HEK293 (cell line): ENCODE data around the gene IRAK3.
A peak's percentile ranks its signal among the peaks of the same experiment; 100 is the strongest.

ENCODE experiments used
- CTCF ChIA-PET: fragments of 350-600 bp; formaldehyde crosslinking; extraction: SDS; loops from one replicate; lab custom pipeline; 2021; ENCODE audit warnings: antibody characterized with exemption; lab: Yijun Ruan, JAX
- POLR2A ChIA-PET: fragments of 300-600 bp; formaldehyde crosslinking; extraction: SDS; loops from one replicate; lab custom pipeline; 2020; ENCODE audit warnings: antibody characterized with exemption, inconsistent platforms; lab: Yijun Ruan, JAX
- H3K27ac ChIP-seq: fragments of 200-500 bp; sonication (Bioruptor generic); 2 replicates; pipeline ENCODE4 v1.5.1; 2014; ENCODE audit warnings: low read depth, low read length, control low read depth, inconsistent platforms; ENCODE audit errors: extremely low read depth
- H3K36me3 ChIP-seq, 2 experiments: fragments of 200-500 bp in 1 of 2; sonication (Bioruptor generic) in 1 of 2; 1 replicate in 1 of 2; 2 replicates in 1 of 2; pipeline ENCODE4 v1.5.1; 2014 to 2017; ENCODE audit warnings: inconsistent platforms in 2 of 2, low read length in 2 of 2; ENCODE audit not compliant: control insufficient read depth in 2 of 2, insufficient read depth in 1 of 2
- H3K4me1 ChIP-seq: fragments of 200-500 bp; sonication (Bioruptor generic); 2 replicates; pipeline ENCODE4 v1.5.1; 2014; ENCODE audit warnings: mild to moderate bottlenecking, low read length, inconsistent platforms; ENCODE audit not compliant: control insufficient read depth, insufficient read depth
- H3K4me3 ChIP-seq: 2 replicates; pipeline ENCODE4 v1.5.1; 2011; ENCODE audit warnings: low read depth, mild to moderate bottlenecking, control low read depth, low read length, moderate library complexity
- H3K9me3 ChIP-seq: fragments of 200-500 bp; sonication (Bioruptor generic); 2 replicates; pipeline ENCODE4 v1.5.1; 2014; ENCODE audit warnings: low read depth, low read length, inconsistent platforms; ENCODE audit not compliant: control insufficient read depth, insufficient read depth
- ELK4 ChIP-seq: IDR thresholded peaks from 2 replicates; pipeline ENCODE4 v1.6.1; 2011; ENCODE audit warnings: mild to moderate bottlenecking, low read depth, low read length, borderline replicate concordance
- GLIS1 ChIP-seq: fragments of 450-650 bp; formaldehyde crosslinking; IDR thresholded peaks from 2 replicates; pipeline ENCODE4 v1.5.1; 2016; ENCODE audit warnings: missing biosample characterization, missing genetic modification characterization
- HOXD13 ChIP-seq: sonication (generic); formaldehyde crosslinking; IDR thresholded peaks from 2 replicates; pipeline ENCODE4 v1.8.0; 2022; ENCODE audit warnings: missing genetic modification reagents, borderline replicate concordance
- IKZF3 ChIP-seq: fragments of 450-650 bp; IDR thresholded peaks from 2 replicates; pipeline ENCODE4 v1.5.0; 2018; ENCODE audit warnings: missing biosample characterization, mild to moderate bottlenecking, missing genetic modification characterization, moderate library complexity
- KLF16 ChIP-seq: fragments of 450-650 bp; formaldehyde crosslinking; IDR thresholded peaks from 2 replicates; pipeline ENCODE4 v1.5.1; 2017; ENCODE audit warnings: missing biosample characterization, missing genetic modification characterization
- PATZ1 ChIP-seq: fragments of 450-650 bp; formaldehyde crosslinking; IDR thresholded peaks from 2 replicates; pipeline ENCODE4 v1.5.1; 2016; ENCODE audit warnings: missing biosample characterization, missing genetic modification characterization
- SALL2 ChIP-seq: fragments of 450-650 bp; formaldehyde crosslinking; IDR thresholded peaks from 2 replicates; pipeline ENCODE4 v1.5.0; 2017; ENCODE audit warnings: missing biosample characterization, mild to moderate bottlenecking, missing genetic modification characterization, borderline replicate concordance
- SP2 ChIP-seq: fragments of 450-650 bp; formaldehyde crosslinking; IDR thresholded peaks from 2 replicates; pipeline ENCODE4 v1.5.1; 2016; ENCODE audit warnings: missing biosample characterization, missing genetic modification characterization
- SP7 ChIP-seq: fragments of 450-650 bp; formaldehyde crosslinking; IDR thresholded peaks from 2 replicates; pipeline ENCODE4 v1.5.1; 2016; ENCODE audit warnings: missing biosample characterization, missing genetic modification characterization
- WT1 ChIP-seq: fragments of 450-650 bp; formaldehyde crosslinking; IDR thresholded peaks from 2 replicates; pipeline ENCODE4 v1.5.1; 2016; ENCODE audit warnings: missing biosample characterization, missing genetic modification characterization
- ZBTB17 ChIP-seq: fragments of 450-650 bp; formaldehyde crosslinking; IDR thresholded peaks from 2 replicates; pipeline ENCODE4 v1.5.1; 2016; ENCODE audit warnings: missing biosample characterization, missing genetic modification characterization
- ZBTB49 ChIP-seq: fragments of 450-650 bp; formaldehyde crosslinking; IDR thresholded peaks from 2 replicates; pipeline ENCODE4 v1.5.1; 2016; ENCODE audit warnings: missing biosample characterization, missing genetic modification characterization, low read depth
- ZBTB8A ChIP-seq: fragments of 450-650 bp; formaldehyde crosslinking; IDR thresholded peaks from 2 replicates; pipeline ENCODE4 v1.5.1; 2016; ENCODE audit warnings: missing biosample characterization, missing genetic modification characterization
- ZEB2 ChIP-seq: fragments of 450-650 bp; formaldehyde crosslinking; IDR thresholded peaks from 2 replicates; pipeline ENCODE4 v1.5.1; 2016; ENCODE audit warnings: missing biosample characterization, missing genetic modification characterization
- ZFHX2 ChIP-seq: fragments of 450-650 bp; formaldehyde crosslinking; conservative IDR thresholded peaks from 2 replicates; pipeline ENCODE4 v1.5.1; 2016; ENCODE audit warnings: missing biosample characterization, missing genetic modification characterization
- ZNF155 ChIP-seq: fragments of 450-650 bp; formaldehyde crosslinking; IDR thresholded peaks from 2 replicates; pipeline ENCODE4 v1.5.1; 2016; ENCODE audit warnings: missing biosample characterization, missing genetic modification characterization
- ZNF2 ChIP-seq: fragments of 450-650 bp; formaldehyde crosslinking; IDR thresholded peaks from 2 replicates; pipeline ENCODE4 v1.5.1; 2016; ENCODE audit warnings: missing biosample characterization, missing genetic modification characterization
- ZNF24 ChIP-seq: fragments of 450-650 bp; formaldehyde crosslinking; IDR thresholded peaks from 2 replicates; pipeline ENCODE4 v1.5.1; 2016; ENCODE audit warnings: missing biosample characterization, missing genetic modification characterization
- ZNF266 ChIP-seq: fragments of 450-650 bp; formaldehyde crosslinking; IDR thresholded peaks from 2 replicates; pipeline ENCODE4 v1.5.1; 2016; ENCODE audit warnings: missing biosample characterization, missing genetic modification characterization, low read depth
- ZNF324 ChIP-seq: fragments of 450-650 bp; formaldehyde crosslinking; IDR thresholded peaks from 2 replicates; pipeline ENCODE4 v1.5.1; 2016; ENCODE audit warnings: missing biosample characterization, missing genetic modification characterization
- ZNF350 ChIP-seq: fragments of 450-650 bp; formaldehyde crosslinking; IDR thresholded peaks from 2 replicates; pipeline ENCODE4 v1.5.0; 2017; ENCODE audit warnings: missing biosample characterization, mild to moderate bottlenecking, missing genetic modification characterization
- ZNF362 ChIP-seq: fragments of 450-650 bp; formaldehyde crosslinking; IDR thresholded peaks from 2 replicates; pipeline ENCODE4 v1.5.1; 2016; ENCODE audit warnings: missing biosample characterization, missing genetic modification characterization
- ZNF404 ChIP-seq: fragments of 450-650 bp; formaldehyde crosslinking; IDR thresholded peaks from 2 replicates; pipeline ENCODE4 v1.5.1; 2017; ENCODE audit warnings: missing biosample characterization, missing genetic modification characterization
- ZNF549 ChIP-seq: fragments of 450-650 bp; IDR thresholded peaks from 2 replicates; pipeline ENCODE4 v1.5.1; 2018; ENCODE audit warnings: missing biosample characterization, missing genetic modification characterization, mild to moderate bottlenecking, inconsistent platforms, moderate library complexity
- ZNF560 ChIP-seq: fragments of 450-650 bp; formaldehyde crosslinking; IDR thresholded peaks from 2 replicates; pipeline ENCODE4 v1.5.1; 2017; ENCODE audit warnings: missing biosample characterization, missing genetic modification characterization, borderline replicate concordance
- ZNF561 ChIP-seq: fragments of 450-650 bp; IDR thresholded peaks from 2 replicates; pipeline ENCODE4 v1.5.1; 2018; ENCODE audit warnings: missing biosample characterization, missing genetic modification characterization, borderline replicate concordance
- ZNF768 ChIP-seq: fragments of 450-650 bp; formaldehyde crosslinking; IDR thresholded peaks from 2 replicates; pipeline ENCODE4 v1.5.1; 2018; ENCODE audit warnings: missing biosample characterization, mild to moderate bottlenecking, missing genetic modification characterization
- ZNF777 ChIP-seq: fragments of 450-650 bp; formaldehyde crosslinking; IDR thresholded peaks from 2 replicates; pipeline ENCODE4 v1.5.1; 2017; ENCODE audit warnings: missing biosample characterization, missing genetic modification characterization, borderline replicate concordance
- ZNF830 ChIP-seq: fragments of 450-650 bp; IDR thresholded peaks from 2 replicates; pipeline ENCODE4 v1.5.0; 2018; ENCODE audit warnings: missing biosample characterization, missing genetic modification characterization, low read depth, mild to moderate bottlenecking, moderate library complexity
- ZNF837 ChIP-seq: fragments of 450-650 bp; formaldehyde crosslinking; IDR thresholded peaks from 2 replicates; pipeline ENCODE4 v1.5.1; 2016; ENCODE audit warnings: missing biosample characterization, missing genetic modification characterization

IRAK3 gene

GRCh38 chr12:66301944-66302826 lies 113.2 kb downstream of the IRAK3 start, which contains the start of gene HELB (continued):
- TF ChIP-seq PATZ1 (peak; percentile 76), HOXD13 (CRISPR knock-in tag) (no peak), ZNF2 (tag by site-specific recombination) (peak; percentile 79), ZNF777 (peak; percentile 94; the same call in 1 of the 2 replicates), ZNF350 (tag by site-specific recombination) (no peak), ZNF24 (tag by site-specific recombination) (0 out of 2 replicates have a peak, but pooled peaks have one; percentile 45), ELK4 (no peak), ZBTB8A (tag by site-specific recombination) (peak; percentile 71), ZNF324 (peak; percentile 60; the same call in 1 of the 2 replicates), SP7 (tag by site-specific recombination) (peak; percentile 57; the same call in 1 of the 2 replicates), GLIS1 (peak; percentile 79), ZNF155 (tag by site-specific recombination) (no peak), ZNF561 (peak; percentile 29; the same call in 1 of the 2 replicates), ZBTB49 (no peak), IKZF3 (tag by site-specific recombination) (peak; percentile 78), SP2 (peak; percentile 95), ZEB2 (tag by site-specific recombination) (peak; percentile 79; the same call in 1 of the 2 replicates), ZFHX2 (tag by site-specific recombination) (peak; percentile 71), KLF16 (peak; percentile 52; the same call in 1 of the 2 replicates), WT1 (tag by site-specific recombination) (peak; percentile 19; the same call in 1 of the 2 replicates)

GRCh38 chr12:66302827-66303169 lies 113.8 kb downstream of the IRAK3 start:
- peak overlapping the region; percentile 81 for H3K27ac ChIP-seq
- POLR2A ChIA-PET: interaction anchor here (0.6 to 2.1 kb wide), 14 partner anchors 9 to 1858 kb away, joined by 3 to 22 read pairs (median 4); partner anchors contain the start of genes LLPH and TMBIM4
- CTCF ChIA-PET: interaction anchor here (0.6 to 1.1 kb wide), 4 partner anchors 13 to 156 kb away, joined by 3 read pairs; no protein-coding TSS in a partner anchor
- no peak for TF ChIP-seq ZNF768
- TF ChIP-seq ZNF362 (tag by site-specific recombination): peak; percentile 98
- TF ChIP-seq ZNF560: no peak
- TF ChIP-seq ZBTB17 (tag by site-specific recombination): peak; percentile 6; the same call in 1 of the 2 replicates
- TF ChIP-seq ZNF830 (tag by site-specific recombination): no peak
- no peak for TF ChIP-seq ZNF837 (tag by site-specific recombination)
- TF ChIP-seq SALL2 (tag by site-specific recombination): no peak
- no peak for TF ChIP-seq ZNF549 (tag by site-specific recombination)
- no peak for TF ChIP-seq ZNF404 (tag by site-specific recombination)
- no peak for TF ChIP-seq ZNF561
- no peak for TF ChIP-seq ZNF266 (tag by site-specific recombination)

More at GRCh38 chr12:66302827-66303169, 113.8 kb downstream of the IRAK3 start:
- H3K9me3 ChIP-seq: no peaks in the 10 kb centered on the region
- peaks cover 8 to 9% of the 10 kb centered on the region in 2 experiments for H3K36me3 ChIP-seq
- no peaks in the 10 kb centered on the region for H3K4me1 ChIP-seq
- H3K4me3 ChIP-seq: peak overlapping the region; percentile 85
